HepG2 (cell line): ENCODE results near the gene NDUFS7. TPM values are rescaled to one million over a fixed set of nuclear protein-coding genes. Genes with fewer than 3 reads are reported as not detected.
A peak's percentile ranks its signal among the peaks of the same experiment; 100 is the strongest.

Experiments
- ATAC-seq: fragments of 200-7000 bp; cut with Tn5 transposase; 3 replicates; pipeline ENCODE4 v1.9.1; 2020; ENCODE audit warnings: mild to moderate bottlenecking, moderate library complexity
- BruUV-seq: library from RNA; stranded (reverse); fragments of 400-500 nt; replicated peaks from 2 replicates; lab custom pipeline; 2021; lab: Mats Ljungman, UMichigan
- CTCF ChIA-PET: fragments of 300-600 bp; formaldehyde crosslinking; extraction: SDS; loops from one replicate; lab custom pipeline; 2021; ENCODE audit warnings: low total read pairs, inconsistent platforms, low intra/inter-chr PET ratio; lab: Yijun Ruan, JAX
- POLR2A ChIA-PET: fragments of 350-600 bp; sonication (Branson Sonifier 250); formaldehyde crosslinking; loops from one replicate; lab custom pipeline; 2020; ENCODE audit warnings: antibody characterized with exemption, inconsistent platforms; lab: Yijun Ruan, JAX
- DNase-seq: peaks from one replicate; pipeline ENCODE4 v3.0.0-alpha.2; 2015; ENCODE audit warnings: low spot score
- FAIRE-seq: peaks from 3 replicates; lab custom pipeline; 2011; peaks lifted over from hg19 to GRCh38; lab: Jason Lieb, UNC
- H2AFZ ChIP-seq: one replicate; pipeline ENCODE4 v1.6.1; 2011; ENCODE audit warnings: low read length, inconsistent platforms
- H3K27ac ChIP-seq: fragments of 300-600 bp; 3 replicates; pipeline ENCODE4 v1.8.0; 2011; ENCODE audit warnings: mixed run types, mild to moderate bottlenecking, mixed read lengths, low read length, inconsistent platforms; ENCODE audit not compliant: insufficient read depth; ENCODE audit errors: extremely low read length
- H3K27me3 ChIP-seq, 2 experiments: fragments of 200-600 bp in 1 of 2; 2 replicates in 1 of 2; 3 replicates in 1 of 2; pipeline versions ENCODE4 v1.6.0 to v1.8.0; 2011; ENCODE audit warnings: low read length in 2 of 2, mild to moderate bottlenecking in 2 of 2, moderate library complexity in 2 of 2, inconsistent platforms in 1 of 2; ENCODE audit not compliant: insufficient read depth in 2 of 2, control insufficient read depth in 1 of 2
- H3K36me3 ChIP-seq, 2 experiments: fragments of 200-600 bp in 1 of 2; replicated peaks in 1 of 2; 2 replicates in 1 of 2; 3 replicates in 1 of 2; pipeline versions ENCODE4 v1.5.1 to v1.8.0; 2011; ENCODE audit warnings: low read length in 2 of 2, inconsistent platforms in 1 of 2; ENCODE audit not compliant: insufficient read depth in 2 of 2, control insufficient read depth in 1 of 2
- H3K4me1 ChIP-seq: 2 replicates; pipeline ENCODE4 v1.5.1; 2012; ENCODE audit warnings: low read length, inconsistent platforms; ENCODE audit not compliant: insufficient read depth
- H3K4me2 ChIP-seq: 2 replicates; pipeline ENCODE4 v1.6.0; 2011; ENCODE audit warnings: low read depth, low read length, inconsistent platforms
- H3K4me3 ChIP-seq, 3 experiments: fragments of 200-600 bp in 1 of 3; sonication (generic), shearing (Covaris generic) in 1 of 3; replicated peaks in 1 of 3; 2 replicates each; pipeline ENCODE4 v1.5.1; 2011 to 2016; ENCODE audit warnings: low read length in 3 of 3, inconsistent platforms in 2 of 3, low read depth in 2 of 3, mild to moderate bottlenecking in 2 of 3, control low read depth in 1 of 3, mixed read lengths in 1 of 3; ENCODE audit not compliant: insufficient read depth in 1 of 3
- H3K79me2 ChIP-seq: one replicate; pipeline ENCODE4 v1.6.1; 2011; ENCODE audit warnings: low read length, inconsistent platforms; ENCODE audit not compliant: insufficient read depth
- H3K9ac ChIP-seq: 2 replicates; pipeline ENCODE4 v1.6.0; 2011; ENCODE audit warnings: mild to moderate bottlenecking, low read depth, low read length, inconsistent platforms; ENCODE audit not compliant: insufficient read depth
- H3K9me3 ChIP-seq: 2 replicates; pipeline ENCODE4 v1.5.1; 2012; ENCODE audit warnings: mild to moderate bottlenecking, low read length
- H4K20me1 ChIP-seq: 2 replicates; pipeline ENCODE4 v1.6.0; 2011; ENCODE audit warnings: inconsistent platforms, mild to moderate bottlenecking, low read length, moderate library complexity; ENCODE audit not compliant: insufficient read depth
- PHF21A ChIP-seq: sonication (generic); formaldehyde crosslinking; IDR thresholded peaks from 2 replicates; pipeline ENCODE4 v1.5.0; 2020; ENCODE audit warnings: mild to moderate bottlenecking, missing genetic modification reagents
- WGBS: methylation state at CpG from one replicate; pipeline ENCODE4 v1.1.6; 2017; ENCODE audit warnings: low lambda C conversion rate; 5-methylcytosine and 5-hydroxymethylcytosine counted together
- in situ Hi-C: cut with HindIII; loops from 2 replicates; pipeline ENCODE4 v1.10.0; 2017; ENCODE audit warnings: low pct_unique_long_range_greater_than_20kb; ENCODE audit not compliant: extremely low pct_ligation_motif_present
- intact Hi-C: fragments of 100-400 bp; cut with micrococcal nuclease; formaldehyde crosslinking; loops from one replicate; pipeline ENCODE4 v1.10.0; 2022; ENCODE audit not compliant: unreplicated experiment
- polyA plus RNA-seq, 8 experiments: library from polyadenylated mRNA; depleted of rRNA in 3 of 8; stranded (reverse) in 7 of 8; unstranded in 1 of 8; fragments of >200 nt; fragmentation: Illumina TruSeq in 4 of 8; extraction: Trizol in 4 of 8; gene quantifications; 2 replicates each; pipeline versions ENCODE4 v1.2.1 to v1.2.3, GENCODE V29; 2011 to 2016; ENCODE audit warnings: low read depth in 4 of 8, missing spikeins in 1 of 8, mixed read lengths in 1 of 8; ENCODE audit not compliant: insufficient read depth in 1 of 8
- total RNA-seq, 5 experiments: library from RNA; depleted of rRNA; stranded (reverse); fragments of >200 nt; fragmentation: Illumina TruSeq; extraction: Trizol; gene quantifications; 2 replicates each; pipeline ENCODE4 v1.2.3, GENCODE V29; 2016; ENCODE audit warnings: low read depth in 1 of 5
- TF ChIP-seq, protein P1 (sequence below): sonication (generic); formaldehyde crosslinking; IDR thresholded peaks from 2 replicates; pipeline ENCODE4 v1.5.1; 2020; ENCODE audit warnings: mild to moderate bottlenecking, missing genetic modification reagents, moderate library complexity
- TF ChIP-seq, protein P2 (sequence below): IDR thresholded peaks from 2 replicates; pipeline ENCODE4 v1.6.1; 2016; ENCODE audit warnings: low read depth, control low read depth

The NDUFS7 gene
- total and polyA plus RNA-seq, 2 of the 13 experiments (the other 11 are each of a cell fraction or from before 2014, with no cell fraction given): 34.3 to 66.9 TPM

DNA sequence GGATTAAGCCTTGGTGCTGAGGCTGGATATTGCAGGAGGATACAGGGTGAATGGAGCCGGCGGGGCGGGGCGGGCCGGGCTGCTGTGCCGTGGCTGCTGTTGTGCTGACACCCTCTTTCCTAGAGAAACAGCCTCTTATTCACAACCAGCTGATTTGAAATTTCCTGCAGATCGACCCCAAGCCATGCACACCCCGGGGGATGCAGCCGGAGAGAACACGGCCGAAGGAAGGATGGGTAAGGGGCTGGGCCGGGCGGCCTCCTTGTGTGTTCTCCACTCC lies 34.7 kb downstream of the NDUFS7 start:
- no peak overlapping the region for H3K4me3 ChIP-seq
- H4K20me1 ChIP-seq: peaks cover 58% of the 10 kb centered on the region
- peak overlapping the region; percentile 17 for H3K27ac ChIP-seq
- 96% methylated on average over 13 of the region's 13 CpGs for WGBS
- intact Hi-C loops: no loop called here
- H2AFZ ChIP-seq: no peak overlapping the region
- FAIRE-seq (no peak), DNase-seq (no peak), ATAC-seq (no peak; the same call in 1 of the 3 replicates)
- 0 out of 2 replicates have a peak, but pooled peaks have one; percentile 3 for TF ChIP-seq PHF21A (CRISPR knock-in tag)
- TF ChIP-seq, protein P1, sequence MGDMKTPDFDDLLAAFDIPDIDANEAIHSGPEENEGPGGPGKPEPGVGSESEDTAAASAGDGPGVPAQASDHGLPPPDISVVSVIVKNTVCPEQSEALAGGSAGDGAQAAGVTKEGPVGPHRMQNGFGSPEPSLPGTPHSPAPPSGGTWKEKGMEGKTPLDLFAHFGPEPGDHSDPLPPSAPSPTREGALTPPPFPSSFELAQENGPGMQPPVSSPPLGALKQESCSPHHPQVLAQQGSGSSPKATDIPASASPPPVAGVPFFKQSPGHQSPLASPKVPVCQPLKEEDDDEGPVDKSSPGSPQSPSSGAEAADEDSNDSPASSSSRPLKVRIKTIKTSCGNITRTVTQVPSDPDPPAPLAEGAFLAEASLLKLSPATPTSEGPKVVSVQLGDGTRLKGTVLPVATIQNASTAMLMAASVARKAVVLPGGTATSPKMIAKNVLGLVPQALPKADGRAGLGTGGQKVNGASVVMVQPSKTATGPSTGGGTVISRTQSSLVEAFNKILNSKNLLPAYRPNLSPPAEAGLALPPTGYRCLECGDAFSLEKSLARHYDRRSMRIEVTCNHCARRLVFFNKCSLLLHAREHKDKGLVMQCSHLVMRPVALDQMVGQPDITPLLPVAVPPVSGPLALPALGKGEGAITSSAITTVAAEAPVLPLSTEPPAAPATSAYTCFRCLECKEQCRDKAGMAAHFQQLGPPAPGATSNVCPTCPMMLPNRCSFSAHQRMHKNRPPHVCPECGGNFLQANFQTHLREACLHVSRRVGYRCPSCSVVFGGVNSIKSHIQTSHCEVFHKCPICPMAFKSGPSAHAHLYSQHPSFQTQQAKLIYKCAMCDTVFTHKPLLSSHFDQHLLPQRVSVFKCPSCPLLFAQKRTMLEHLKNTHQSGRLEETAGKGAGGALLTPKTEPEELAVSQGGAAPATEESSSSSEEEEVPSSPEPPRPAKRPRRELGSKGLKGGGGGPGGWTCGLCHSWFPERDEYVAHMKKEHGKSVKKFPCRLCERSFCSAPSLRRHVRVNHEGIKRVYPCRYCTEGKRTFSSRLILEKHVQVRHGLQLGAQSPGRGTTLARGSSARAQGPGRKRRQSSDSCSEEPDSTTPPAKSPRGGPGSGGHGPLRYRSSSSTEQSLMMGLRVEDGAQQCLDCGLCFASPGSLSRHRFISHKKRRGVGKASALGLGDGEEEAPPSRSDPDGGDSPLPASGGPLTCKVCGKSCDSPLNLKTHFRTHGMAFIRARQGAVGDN (CRISPR knock-in tag): 0 out of 2 replicates have a peak, but pooled peaks have one; percentile 14
- TF ChIP-seq, protein P2, sequence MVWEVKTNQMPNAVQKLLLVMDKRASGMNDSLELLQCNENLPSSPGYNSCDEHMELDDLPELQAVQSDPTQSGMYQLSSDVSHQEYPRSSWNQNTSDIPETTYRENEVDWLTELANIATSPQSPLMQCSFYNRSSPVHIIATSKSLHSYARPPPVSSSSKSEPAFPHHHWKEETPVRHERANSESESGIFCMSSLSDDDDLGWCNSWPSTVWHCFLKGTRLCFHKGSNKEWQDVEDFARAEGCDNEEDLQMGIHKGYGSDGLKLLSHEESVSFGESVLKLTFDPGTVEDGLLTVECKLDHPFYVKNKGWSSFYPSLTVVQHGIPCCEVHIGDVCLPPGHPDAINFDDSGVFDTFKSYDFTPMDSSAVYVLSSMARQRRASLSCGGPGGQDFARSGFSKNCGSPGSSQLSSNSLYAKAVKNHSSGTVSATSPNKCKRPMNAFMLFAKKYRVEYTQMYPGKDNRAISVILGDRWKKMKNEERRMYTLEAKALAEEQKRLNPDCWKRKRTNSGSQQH (CRISPR knock-in tag): no peak
- H3K27me3 ChIP-seq: no peaks in the 10 kb centered on the region
- ChIA-PET POLR2A (interaction anchor here (0.7 kb wide), 1 partner anchor 10 kb away, joined by 4 read pairs; no protein-coding TSS in a partner anchor), CTCF (no interaction called here)
- peaks cover 64% of the 10 kb centered on the region for H3K4me1 ChIP-seq
- H3K9me3 ChIP-seq: no peaks in the 10 kb centered on the region
- H3K79me2 ChIP-seq: peaks cover 67% of the 10 kb centered on the region
- no peak overlapping the region for H3K4me2 ChIP-seq
- no TSS peak for BruUV-seq
- peaks cover 25 to 62% of the 10 kb centered on the region in 2 experiments for H3K36me3 ChIP-seq
- no peak overlapping the region for H3K9ac ChIP-seq
- in situ Hi-C loops: no loop called here
